Suprapubic skin (tissue), 4 donors: ENCODE results near the gene TSSC4. TPM values are rescaled to one million over a fixed set of nuclear protein-coding genes. Genes with fewer than 3 reads are reported as not detected.

Experiments
- DNase-seq, 2 donors: peaks; one replicate each; pipeline ENCODE4 v3.0.0-alpha.2; 2019; ENCODE audit warnings: low spot score in 2 of 2
- H3K27ac ChIP-seq: fragments of 200-600 bp; sonication (generic); one replicate; pipeline ENCODE4 v1.5.1; 2019
- H3K27me3 ChIP-seq: fragments of 200-600 bp; sonication (generic); one replicate; pipeline ENCODE4 v1.5.1; 2019
- H3K36me3 ChIP-seq: fragments of 200-600 bp; sonication (generic); one replicate; pipeline ENCODE4 v1.5.1; 2019
- H3K4me1 ChIP-seq: fragments of 200-600 bp; sonication (generic); one replicate; pipeline ENCODE4 v1.5.1; 2019
- H3K4me3 ChIP-seq: fragments of 200-600 bp; sonication (generic); one replicate; pipeline ENCODE4 v1.5.1; 2019; ENCODE audit warnings: mild to moderate bottlenecking
- H3K9me3 ChIP-seq: fragments of 200-600 bp; sonication (generic); one replicate; pipeline ENCODE4 v1.5.1; 2019
- CTCF ChIP-seq, 2 donors: fragments of 200-600 bp in 1 of 2; fragments of 450-650 bp in 1 of 2; sonication (generic) in 1 of 2; IDR thresholded peaks; one replicate each; pipeline ENCODE4 v1.5.1; 2016 to 2019; ENCODE audit warnings: antibody characterized with exemption in 2 of 2, mild to moderate bottlenecking in 1 of 2, moderate library complexity in 1 of 2
- EP300 ChIP-seq: sonication (generic); formaldehyde crosslinking; IDR thresholded peaks from one replicate; pipeline ENCODE4 v1.6.1; 2017; ENCODE audit warnings: antibody characterized with exemption
- POLR2A ChIP-seq, 2 donors: fragments of 450-650 bp; IDR thresholded peaks; one replicate each; pipeline ENCODE4 v1.6.1; 2017; ENCODE audit warnings: antibody characterized with exemption in 2 of 2, mild to moderate bottlenecking in 2 of 2, moderate library complexity in 2 of 2
- POLR2AphosphoS5 ChIP-seq, 3 donors: sonication (generic); formaldehyde crosslinking; IDR thresholded peaks; one replicate each; pipeline ENCODE4 v1.6.1; 2017; ENCODE audit warnings: antibody characterized with exemption in 3 of 3
- WGBS: methylation state at CpG from one replicate; pipeline ENCODE4 v1.1.5; 2018; 5-methylcytosine and 5-hydroxymethylcytosine counted together
- total RNA-seq, 4 donors: library from RNA; depleted of rRNA; stranded (reverse); fragments of >200 nt; gene quantifications; one replicate each; pipeline ENCODE4 v1.1.0, GENCODE V29; 2016

TSSC4 gene
- total RNA-seq, 4 donors from 2014 or later: 25.7 to 60.9 (median 51.4) TPM

GRCh38 chr11:2444821-2445745 is 44.5 kb downstream of the TSSC4 start, which contains the start of gene KCNQ1:
Gene KCNQ1, plus strand, starts transcription at chr11:2445008. Its CDS starts 91 bp downstream, at chr11:2445099.
- peak in 1 of 2 donors; percentile 58 for DNase-seq
- Histone ChIP-seq H3K4me1 (peaks cover 24% of the 10 kb centered on the region), H3K4me3 (peak within 1 kb of the TSS; percentile 41), H3K36me3 (no peaks in the 10 kb centered on the region), H3K9me3 (no peaks in the 10 kb centered on the region), H3K27ac (no peak within 1 kb of the TSS), H3K27me3 (peaks cover 83% of the 10 kb centered on the region)
- 3% methylated on average over 16 of the region's 116 CpGs for WGBS
- TF ChIP-seq CTCF (IDR thresholded peaks at IDR 0.05) (no peak), POLR2AphosphoS5 (IDR thresholded peaks at IDR 0.05) (no peak), POLR2A (IDR thresholded peaks at IDR 0.05) (no peak), EP300 (no peak)

GRCh38 chr11:2445746-2446551 is 45.4 kb downstream of the TSSC4 start:
- H3K4me3 ChIP-seq: peak overlapping the region; percentile 41
- H3K27me3 ChIP-seq: peaks cover 82% of the 10 kb centered on the region
- H3K9me3 ChIP-seq: no peaks in the 10 kb centered on the region
- H3K4me1 ChIP-seq: peaks cover 24% of the 10 kb centered on the region
- DNase-seq: peak in 1 of 2 donors; percentile 47
- 43% methylated on average over 5 of the region's 23 CpGs for WGBS
- no peak for TF ChIP-seq POLR2AphosphoS5 (IDR thresholded peaks at IDR 0.05)
- TF ChIP-seq POLR2A (IDR thresholded peaks at IDR 0.05): no peak
- TF ChIP-seq EP300: no peak
- TF ChIP-seq CTCF (IDR thresholded peaks at IDR 0.05): no peak
- H3K36me3 ChIP-seq: no peaks in the 10 kb centered on the region
- no peak overlapping the region for H3K27ac ChIP-seq

- no peak overlapping the region for H3K27ac ChIP-seq
- H3K4me1 ChIP-seq: peaks cover 24% of the 10 kb centered on the region
- 79% methylated on average over 11 of the region's 15 CpGs for WGBS
- peak overlapping the region; percentile 41 for H3K4me3 ChIP-seq
- peak in 1 of 2 donors; percentile 56 for DNase-seq
- H3K36me3 ChIP-seq: no peaks in the 10 kb centered on the region
- no peaks in the 10 kb centered on the region for H3K9me3 ChIP-seq
- peaks cover 83% of the 10 kb centered on the region for H3K27me3 ChIP-seq
- TF ChIP-seq POLR2A (IDR thresholded peaks at IDR 0.05) (no peak), CTCF (IDR thresholded peaks at IDR 0.05) (no peak), EP300 (no peak), POLR2AphosphoS5 (IDR thresholded peaks at IDR 0.05) (no peak)
Observed at GRCh38 chr11:2446590-2447252, 46.2 kb downstream of the TSSC4 start.

- no peaks in the 10 kb centered on the region for H3K36me3 ChIP-seq
- 63% methylated on average over 4 of the region's 12 CpGs for WGBS
- no peak overlapping the region for H3K4me3 ChIP-seq
- TF ChIP-seq CTCF (IDR thresholded peaks at IDR 0.05): no peak
- no peak for TF ChIP-seq POLR2A (IDR thresholded peaks at IDR 0.05)
- no peak for TF ChIP-seq EP300
- no peak for TF ChIP-seq POLR2AphosphoS5 (IDR thresholded peaks at IDR 0.05)
- H3K4me1 ChIP-seq: peaks cover 24% of the 10 kb centered on the region
- no peak overlapping the region for H3K27ac ChIP-seq
- DNase-seq: peak in 1 of 2 donors; percentile 50
- peaks cover 90% of the 10 kb centered on the region for H3K27me3 ChIP-seq
- H3K9me3 ChIP-seq: no peaks in the 10 kb centered on the region
Observed at GRCh38 chr11:2447253-2447950, 46.9 kb downstream of the TSSC4 start.
